GM13976 (cell line): ENCODE results near the gene FXYD6.

ENCODE experiments used
- DNase-seq: peaks from one replicate; pipeline ENCODE4 v3.0.0; 2012; ENCODE audit warnings: low spot score
- CTCF ChIP-seq: IDR thresholded peaks from 2 replicates; pipeline ENCODE4 v1.5.1; 2012; ENCODE audit warnings: borderline replicate concordance, mild to moderate bottlenecking; ENCODE audit not compliant: insufficient read depth; ENCODE audit errors: extremely low read depth, missing control alignments, control extremely low read depth
- in situ Hi-C: fragments of 300-500 bp; cut with MboI; formaldehyde crosslinking; loops from one replicate; pipeline ENCODE4 v1.12.0; 2022; ENCODE audit warnings: low sequenced_read_pairs, mixed read lengths, inconsistent platforms; ENCODE audit not compliant: unreplicated experiment

The FXYD6 gene

GRCh38 chr11:117823946-117824420, 52.5 kb downstream of the FXYD6 start:
- DNase-seq = no peak
- TF ChIP-seq CTCF = no peak
- in situ Hi-C loops = no loop called here

GRCh38 chr11:117823294-117823945, 53.0 kb downstream of the FXYD6 start:
- in situ Hi-C loops = no loop called here
- TF ChIP-seq CTCF = no peak
- DNase-seq = peak; percentile 52

- DNase-seq = peak; percentile 71
- in situ Hi-C loops = no loop called here
- peak; percentile 59 for TF ChIP-seq CTCF
These were observed 54.1 kb downstream of the FXYD6 start for GRCh38 chr11:117822074-117823033.

GRCh38 chr11:117821431-117821830, 55.0 kb downstream of the FXYD6 start:
- TF ChIP-seq CTCF = no peak
- in situ Hi-C loops = no loop called here
- DNase-seq = no peak

GRCh38 chr11:117820516-117820915, 55.9 kb downstream of the FXYD6 start:
- no peak for TF ChIP-seq CTCF
- DNase-seq = no peak
- in situ Hi-C loops = no loop called here

GRCh38 chr11:117820071-117820470, 56.4 kb downstream of the FXYD6 start:
- no peak for DNase-seq
- in situ Hi-C loops = no loop called here
- TF ChIP-seq CTCF = no peak
